Spinal cord (tissue), 10 donors: ENCODE measurements around the gene MYH4. TPM values are rescaled to one million over a fixed set of nuclear protein-coding genes. Genes with fewer than 3 reads are reported as not detected.

ENCODE experiments used
- DNase-seq, 6 donors: peaks; one replicate each; pipeline versions ENCODE4 v3.0.0 to v3.0.0-alpha.2; 2013 to 2015; ENCODE audit warnings: low spot score in 6 of 6, low read depth in 4 of 6
- H3K27ac ChIP-seq: one replicate; pipeline ENCODE4 v1.5.1; 2013; ENCODE audit warnings: low read depth, low read length, control low read depth
- H3K27me3 ChIP-seq: one replicate; pipeline ENCODE4 v1.6.1; 2013; ENCODE audit warnings: low read length; ENCODE audit not compliant: control insufficient read depth, insufficient read depth
- H3K36me3 ChIP-seq: one replicate; pipeline ENCODE4 v1.6.1; 2013; ENCODE audit warnings: low read length; ENCODE audit not compliant: control insufficient read depth, insufficient read depth
- H3K4me1 ChIP-seq: one replicate; pipeline ENCODE4 v1.6.1; 2013; ENCODE audit warnings: low read length; ENCODE audit not compliant: control insufficient read depth, insufficient read depth
- H3K4me3 ChIP-seq: one replicate; pipeline ENCODE4 v1.5.1; 2013; ENCODE audit warnings: low read depth, low read length, control low read depth
- H3K9me3 ChIP-seq: one replicate; pipeline ENCODE4 v1.6.1; 2013; ENCODE audit warnings: low read length; ENCODE audit not compliant: control insufficient read depth, insufficient read depth
- WGBS: methylation state at CpG from one replicate; pipeline ENCODE4 v1.1.5; 2013; ENCODE audit warnings: missing lambda C conversion rate; ENCODE audit not compliant: insufficient coverage; 5-methylcytosine and 5-hydroxymethylcytosine counted together
- polyA plus RNA-seq, 2 donors: library from polyadenylated mRNA; unstranded; fragments of 120-200 nt; gene quantifications; one replicate each; pipeline ENCODE4 v1.2.1, GENCODE V29; 2013; ENCODE audit not compliant: insufficient read length in 2 of 2
- total RNA-seq, 2 donors: library from RNA; depleted of rRNA in 1 of 2; stranded (reverse); fragments of 120-200 nt in 1 of 2; fragments of >200 nt in 1 of 2; gene quantifications; one replicate each; pipeline versions ENCODE4 v1.2.3 to v1.2.4, GENCODE V29; 2013 to 2014
- donor health status: healthy.

The MYH4 gene
- total and polyA plus RNA-seq, 4 donors: 0.03 TPM; not detected in 3

DNA sequence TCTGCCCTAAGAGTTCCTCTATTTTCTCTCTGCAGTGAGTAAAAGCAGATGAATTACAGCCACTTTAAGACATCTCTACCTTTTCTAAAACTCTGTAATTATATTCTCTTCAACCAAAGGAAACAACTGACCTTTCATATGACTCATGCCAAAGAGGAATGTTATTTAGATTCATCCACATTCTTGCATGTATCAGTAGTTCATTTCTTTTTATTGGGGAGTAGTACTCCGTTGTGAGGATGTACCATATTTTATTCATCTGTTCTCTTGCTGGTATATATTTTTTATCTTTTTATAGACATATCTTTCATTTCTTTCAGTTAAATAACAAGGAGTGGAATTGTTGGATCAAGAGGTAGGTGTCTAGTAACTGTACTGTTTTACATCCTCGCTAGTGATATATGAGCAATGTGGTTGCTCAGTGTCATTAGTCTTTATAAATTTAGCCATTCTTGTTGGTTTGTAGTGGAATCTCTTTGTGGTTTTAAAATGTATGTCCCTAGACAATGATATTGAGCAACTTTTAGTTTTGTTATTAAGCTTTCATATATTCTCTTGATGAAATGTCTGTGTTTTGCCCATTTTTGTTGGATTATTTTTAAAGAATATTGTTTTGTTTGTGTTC, 39.8 kb downstream of the MYH4 start:
- Histone ChIP-seq H3K27ac (no peak overlapping the region), H3K9me3 (peaks cover 1% of the 10 kb centered on the region), H3K4me1 (no peaks in the 10 kb centered on the region), H3K27me3 (no peaks in the 10 kb centered on the region), H3K36me3 (no peaks in the 10 kb centered on the region), H3K4me3 (no peak overlapping the region)
- WGBS: no CpG with 5 or more reads among the region's 2 CpGs
- DNase-seq: no peak

DNA sequence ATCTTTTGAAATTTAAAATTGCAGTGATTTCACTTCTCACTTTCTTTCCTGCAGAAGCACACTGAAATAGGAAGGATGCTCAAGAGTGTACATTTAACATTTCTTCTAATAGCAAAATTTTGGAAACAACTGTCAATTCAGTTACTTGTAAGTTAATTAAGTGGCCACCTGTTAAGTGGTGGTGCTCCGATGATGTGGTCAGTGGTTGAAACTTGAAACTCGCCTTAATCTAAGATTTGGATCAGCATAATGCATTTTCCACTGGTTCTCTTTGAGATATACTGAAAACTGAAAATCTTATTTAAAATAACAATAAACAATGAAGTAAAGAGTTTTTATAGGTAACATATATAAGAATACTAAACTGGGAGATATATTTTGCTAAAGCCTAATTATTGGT, 40.6 kb downstream of the MYH4 start:
- Histone ChIP-seq H3K4me1 (no peaks in the 10 kb centered on the region), H3K27ac (no peak overlapping the region), H3K27me3 (no peaks in the 10 kb centered on the region), H3K36me3 (no peaks in the 10 kb centered on the region), H3K9me3 (peaks cover 1% of the 10 kb centered on the region), H3K4me3 (no peak overlapping the region)
- no peak for DNase-seq
- WGBS: no CpG with 5 or more reads among the region's 2 CpGs

DNA sequence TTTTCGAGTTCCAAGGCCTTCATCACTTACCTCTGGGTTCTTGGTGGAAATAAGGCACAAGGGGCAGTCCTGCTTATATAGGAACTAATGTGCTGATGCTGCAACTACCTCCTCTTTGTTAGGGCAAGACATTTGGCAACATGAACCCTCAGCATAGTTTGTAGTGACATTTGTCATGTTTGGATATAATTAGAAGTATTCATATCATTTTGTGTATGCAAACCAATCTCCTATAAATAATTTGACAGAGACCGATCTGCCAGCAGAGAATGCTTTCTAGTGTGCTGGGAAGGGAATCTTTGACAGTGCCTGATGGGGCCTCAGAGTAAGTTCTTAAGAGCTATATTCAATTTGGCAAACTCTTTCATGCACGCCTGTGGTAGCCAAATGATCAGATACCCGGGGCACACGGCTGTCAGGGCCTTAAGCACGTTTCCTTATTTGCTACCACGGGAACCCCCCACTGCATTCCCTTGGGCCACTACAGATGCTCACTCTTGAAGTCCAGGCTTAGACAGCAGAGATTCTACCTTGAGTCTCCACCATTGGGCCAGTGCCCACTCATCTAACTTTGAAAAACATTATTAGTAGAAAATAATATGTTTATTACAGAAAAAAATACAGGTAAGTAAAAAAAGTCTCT, 47.3 kb downstream of the MYH4 start, which contains the start of gene MYH8:
Gene MYH8 (minus strand): TSS at position 51 of the 643 bp plus-strand sequence. CDS start 1,723 bp downstream, outside the sequence.
- no peaks in the 10 kb centered on the region for H3K4me1 ChIP-seq
- no peak within 1 kb of the TSS for H3K27ac ChIP-seq
- DNase-seq: peak in 1 of 6 donors; percentile 7
- H3K4me3 ChIP-seq: no peak within 1 kb of the TSS
- H3K36me3 ChIP-seq: no peaks in the 10 kb centered on the region
- 81% methylated on average over 5 of the region's 7 CpGs for WGBS
- no peaks in the 10 kb centered on the region for H3K27me3 ChIP-seq
- H3K9me3 ChIP-seq: no peaks in the 10 kb centered on the region

DNA sequence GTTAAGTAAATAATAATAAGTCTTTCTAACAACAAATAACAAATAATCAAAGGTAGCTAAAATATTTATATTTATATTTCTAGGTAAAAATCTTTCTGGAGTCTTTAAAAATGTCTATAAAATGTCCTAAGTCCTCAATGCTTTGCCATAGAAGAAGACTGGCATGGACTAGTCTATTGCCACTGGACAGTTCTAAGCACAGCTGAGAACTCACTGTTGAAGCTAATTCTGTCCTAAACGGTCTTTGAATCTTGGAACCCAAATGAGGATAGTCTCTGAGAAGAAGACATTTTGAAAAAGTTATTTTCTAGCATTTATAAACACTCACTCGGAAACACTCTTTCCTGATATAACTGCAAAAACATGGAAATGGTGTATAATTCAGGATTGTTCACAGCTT, 48.1 kb downstream of the MYH4 start:
- Histone ChIP-seq H3K4me1 (no peaks in the 10 kb centered on the region), H3K4me3 (no peak overlapping the region), H3K9me3 (no peaks in the 10 kb centered on the region), H3K27ac (no peak overlapping the region), H3K36me3 (no peaks in the 10 kb centered on the region), H3K27me3 (no peaks in the 10 kb centered on the region)
- no CpG with 5 or more reads among the region's 2 CpGs for WGBS
- DNase-seq: no peak

DNA sequence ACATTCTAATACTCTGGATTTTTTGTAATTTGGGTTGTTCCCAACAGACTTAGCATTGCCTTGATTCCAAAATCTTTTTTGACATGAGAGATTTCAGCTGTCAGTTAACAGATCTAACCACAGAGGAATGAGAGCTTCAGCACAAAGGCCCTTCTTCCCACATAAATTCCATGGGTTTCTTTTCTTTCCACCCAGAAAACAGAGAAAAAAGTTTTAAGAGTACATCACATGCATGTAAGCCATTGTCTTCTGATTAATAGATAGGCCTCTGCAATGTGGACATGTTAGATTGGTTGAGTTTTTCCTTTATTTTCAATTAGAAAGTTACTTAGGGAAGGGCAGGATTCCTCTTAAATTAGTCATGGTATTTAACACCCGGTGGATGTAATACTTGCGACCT, 48.5 kb downstream of the MYH4 start:
- no peaks in the 10 kb centered on the region for H3K9me3 ChIP-seq
- no peaks in the 10 kb centered on the region for H3K36me3 ChIP-seq
- WGBS: no CpG with 5 or more reads among the region's 2 CpGs
- no peak overlapping the region for H3K4me3 ChIP-seq
- H3K27ac ChIP-seq: no peak overlapping the region
- DNase-seq: no peak
- H3K27me3 ChIP-seq: no peaks in the 10 kb centered on the region
- H3K4me1 ChIP-seq: no peaks in the 10 kb centered on the region

DNA sequence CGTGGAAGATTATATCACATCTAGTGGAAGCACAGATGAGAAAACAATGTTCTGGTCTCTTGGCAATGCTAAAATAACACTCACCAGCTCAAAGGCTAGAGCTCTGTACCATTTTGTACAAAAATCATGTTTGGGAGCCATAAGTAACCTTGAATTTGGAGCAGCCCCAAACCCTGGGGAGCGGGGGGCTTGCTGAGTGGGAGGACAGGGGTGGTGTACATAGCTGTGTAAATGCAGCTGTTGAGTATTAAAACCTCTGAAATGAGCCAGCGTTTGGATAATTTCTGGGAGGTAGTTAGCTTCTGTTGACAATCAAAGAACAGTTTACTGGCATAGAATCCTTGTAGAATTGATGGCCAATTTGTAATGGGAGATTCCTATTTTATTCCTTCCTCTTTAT, 51.9 kb downstream of the MYH4 start:
- Histone ChIP-seq H3K27ac (no peak overlapping the region), H3K27me3 (no peaks in the 10 kb centered on the region), H3K36me3 (no peaks in the 10 kb centered on the region), H3K4me3 (no peak overlapping the region), H3K4me1 (no peaks in the 10 kb centered on the region), H3K9me3 (no peaks in the 10 kb centered on the region)
- peak in 4 of 6 donors; percentile 2 to 32 (median 19) for DNase-seq
- WGBS: 70% methylated on average over 1 of the region's 3 CpGs

DNA sequence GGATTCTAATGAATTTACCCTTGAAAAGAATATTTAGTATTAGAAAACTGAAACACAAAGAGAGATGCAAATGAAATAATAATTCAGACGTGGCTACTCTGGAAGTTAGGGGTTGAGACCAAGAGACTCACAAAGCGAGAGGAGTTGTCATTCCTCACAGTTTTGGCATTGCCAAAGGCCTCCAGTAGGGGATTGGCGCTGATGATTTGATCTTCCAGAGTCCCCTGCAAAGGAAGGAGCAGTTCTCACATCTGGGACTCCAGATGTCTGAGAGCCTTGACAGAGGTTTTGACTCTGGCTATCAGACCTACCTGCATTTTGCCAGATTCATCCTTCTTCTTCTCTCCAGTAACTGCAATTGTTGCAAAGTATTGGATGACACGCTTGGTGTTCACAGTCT, 54.2 kb downstream of the MYH4 start:
- Histone ChIP-seq H3K4me3 (no peak overlapping the region), H3K27ac (no peak overlapping the region), H3K36me3 (no peaks in the 10 kb centered on the region), H3K4me1 (no peaks in the 10 kb centered on the region), H3K9me3 (no peaks in the 10 kb centered on the region), H3K27me3 (no peaks in the 10 kb centered on the region)
- no peak for DNase-seq
- 77% methylated on average over 4 of the region's 4 CpGs for WGBS

DNA sequence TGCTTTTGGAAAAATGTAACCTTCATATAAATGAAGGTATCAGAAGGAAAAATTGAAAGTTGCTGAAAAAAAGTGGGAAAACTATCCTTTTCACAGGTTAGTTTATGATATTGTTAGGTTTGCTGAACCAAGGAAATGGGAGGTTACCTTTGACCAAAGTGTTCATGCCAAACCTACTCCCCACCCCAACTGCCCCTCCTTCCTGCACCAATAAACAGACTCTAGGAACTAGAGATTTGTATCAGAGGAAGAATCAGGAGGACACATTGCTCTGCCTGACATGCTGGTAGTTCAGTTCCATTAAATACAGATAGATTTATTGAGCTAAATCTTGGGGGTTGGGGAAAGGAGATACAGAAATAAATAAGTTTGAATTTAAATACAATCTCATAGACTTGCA, 65.8 kb downstream of the MYH4 start:
- H3K27ac ChIP-seq: no peak overlapping the region
- H3K4me3 ChIP-seq: no peak overlapping the region
- no peak for DNase-seq
- H3K4me1 ChIP-seq: no peaks in the 10 kb centered on the region
- no peaks in the 10 kb centered on the region for H3K36me3 ChIP-seq
- no peaks in the 10 kb centered on the region for H3K27me3 ChIP-seq
- H3K9me3 ChIP-seq: no peaks in the 10 kb centered on the region

DNA sequence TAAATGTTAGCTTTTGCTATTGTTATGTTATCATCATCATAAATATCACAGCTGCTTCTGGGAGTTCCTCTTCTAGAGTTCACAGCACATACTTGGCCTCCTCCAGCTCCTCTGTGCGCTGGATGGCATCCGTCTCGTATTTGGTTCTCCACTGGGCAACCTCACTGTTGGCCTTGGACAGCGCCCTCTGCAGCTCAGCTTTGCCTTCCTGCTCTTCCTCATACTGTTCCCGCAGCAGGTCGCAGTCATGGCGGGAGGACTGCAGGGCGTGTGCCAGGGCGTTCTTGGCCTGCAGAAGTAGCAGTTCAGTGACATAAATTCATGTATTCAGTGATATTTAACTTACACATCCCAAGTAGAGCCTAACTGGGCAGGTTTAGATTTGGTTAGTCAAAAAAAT, 71.0 kb downstream of the MYH4 start:
- no peaks in the 10 kb centered on the region for H3K4me1 ChIP-seq
- 92% methylated on average over 4 of the region's 9 CpGs for WGBS
- H3K27me3 ChIP-seq: no peaks in the 10 kb centered on the region
- no peak overlapping the region for H3K4me3 ChIP-seq
- DNase-seq: no peak
- H3K9me3 ChIP-seq: no peaks in the 10 kb centered on the region
- H3K27ac ChIP-seq: no peak overlapping the region
- H3K36me3 ChIP-seq: no peaks in the 10 kb centered on the region

DNA sequence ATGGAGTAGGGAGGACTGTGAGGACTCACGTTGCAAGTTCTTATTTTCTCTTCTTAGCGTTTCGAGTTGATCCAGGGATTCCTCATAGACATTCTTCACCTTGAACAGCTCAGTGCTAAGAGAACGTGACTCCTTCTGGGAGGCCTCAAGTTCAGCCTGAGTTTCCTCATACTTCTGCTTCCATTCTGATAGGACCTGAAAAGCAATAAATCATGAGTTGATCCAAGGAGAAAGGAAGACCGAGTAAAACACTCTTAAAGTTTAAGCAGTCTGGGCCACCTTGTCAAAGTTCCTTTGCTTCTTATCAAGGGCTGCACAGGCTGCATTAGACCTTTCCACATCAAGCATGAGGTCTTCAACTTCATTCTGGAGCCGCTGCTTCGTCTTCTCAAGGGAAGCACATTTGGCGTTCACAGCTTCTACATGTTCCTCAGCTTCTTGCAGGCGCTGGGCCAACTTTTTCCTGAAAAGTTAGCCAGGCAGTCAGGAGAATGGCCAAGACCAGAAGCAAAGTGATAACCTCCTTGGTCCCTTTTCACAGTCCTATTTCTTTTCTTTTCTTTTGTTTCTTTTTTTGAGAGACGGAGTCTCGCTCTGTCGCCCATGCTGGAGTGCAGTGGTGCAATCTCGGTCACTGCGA, 72.7 kb downstream of the MYH4 start:
- H3K4me3 ChIP-seq: no peak overlapping the region
- no peak for DNase-seq
- 87% methylated on average over 9 of the region's 14 CpGs for WGBS
- H3K4me1 ChIP-seq: no peaks in the 10 kb centered on the region
- H3K27ac ChIP-seq: no peak overlapping the region
- H3K9me3 ChIP-seq: no peaks in the 10 kb centered on the region
- no peaks in the 10 kb centered on the region for H3K36me3 ChIP-seq
- no peaks in the 10 kb centered on the region for H3K27me3 ChIP-seq
